ENCODE results near the gene AQP10.
"Not testable (repeated sequence)": the region's sequence is repeated elsewhere in the genome, so short reads cannot be mapped to it uniquely, and the experiment has no call there.

Gene AQP10

DNA sequence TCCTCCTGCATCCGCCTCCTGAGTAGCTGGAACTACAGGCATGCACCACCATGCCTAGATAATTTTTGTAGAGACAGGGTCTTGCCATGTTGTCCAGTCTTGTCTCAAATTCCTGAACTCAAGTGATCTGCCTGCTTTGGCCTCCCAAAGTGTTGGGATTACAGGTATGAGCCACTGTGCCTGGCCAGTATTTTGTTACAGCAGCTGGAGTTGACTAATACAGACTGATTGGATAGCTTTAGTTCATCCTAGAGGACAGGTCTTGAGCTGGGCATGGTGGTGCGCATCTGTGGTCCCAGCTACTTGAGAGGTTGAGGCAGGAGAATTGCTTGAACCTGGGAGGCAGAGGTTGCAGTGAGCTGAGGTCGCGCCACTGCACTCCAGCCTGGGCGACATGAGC is 40.0 kb downstream of the AQP10 start:
- H3K27ac Mint-ChIP-seq; H3K36me3 Mint-ChIP-seq (ENCODE audit: low read depth); H3K27me3 Mint-ChIP-seq; intact Hi-C loops (cut with micrococcal nuclease); H3K4me1 Mint-ChIP-seq (ENCODE audit: low read depth); H3K9me3 Mint-ChIP-seq; H3K4me3 Mint-ChIP-seq: not testable (repeated sequence)

DNA sequence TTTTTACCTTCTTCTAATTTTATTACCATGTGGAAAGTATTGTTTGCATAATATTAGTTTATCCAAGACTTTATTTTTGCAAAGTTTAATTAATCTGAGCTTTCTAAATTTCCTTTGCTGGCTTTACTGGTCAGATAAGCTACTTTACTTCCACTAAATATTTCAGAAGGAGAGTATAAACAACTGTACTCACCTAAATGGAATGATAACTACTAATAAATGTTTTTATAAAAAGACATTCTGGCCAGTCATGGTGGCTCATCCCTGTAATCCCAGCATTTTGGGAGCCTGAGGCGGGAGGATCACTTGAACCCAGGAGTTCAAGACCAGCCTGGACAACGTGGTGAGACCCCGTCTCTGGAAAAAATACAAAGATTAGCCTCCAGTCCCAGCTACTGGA is 40.5 kb downstream of the AQP10 start:
- Mint-ChIP-seq H3K4me1 (ENCODE audit: low read depth) (no peaks in the 10 kb centered on the region), H3K4me3 (no peak overlapping the region), H3K9me3 (no peaks in the 10 kb centered on the region), H3K27ac (no peak overlapping the region), H3K36me3 (ENCODE audit: low read depth) (no peaks in the 10 kb centered on the region), H3K27me3 (peaks cover 5% of the 10 kb centered on the region)
- intact Hi-C loops (cut with micrococcal nuclease), result no loop called here

GRCh38 chr1:154371436-154371835 is 50.5 kb downstream of the AQP10 start:
- intact Hi-C loops (cut with micrococcal nuclease), result no loop called here

DNA sequence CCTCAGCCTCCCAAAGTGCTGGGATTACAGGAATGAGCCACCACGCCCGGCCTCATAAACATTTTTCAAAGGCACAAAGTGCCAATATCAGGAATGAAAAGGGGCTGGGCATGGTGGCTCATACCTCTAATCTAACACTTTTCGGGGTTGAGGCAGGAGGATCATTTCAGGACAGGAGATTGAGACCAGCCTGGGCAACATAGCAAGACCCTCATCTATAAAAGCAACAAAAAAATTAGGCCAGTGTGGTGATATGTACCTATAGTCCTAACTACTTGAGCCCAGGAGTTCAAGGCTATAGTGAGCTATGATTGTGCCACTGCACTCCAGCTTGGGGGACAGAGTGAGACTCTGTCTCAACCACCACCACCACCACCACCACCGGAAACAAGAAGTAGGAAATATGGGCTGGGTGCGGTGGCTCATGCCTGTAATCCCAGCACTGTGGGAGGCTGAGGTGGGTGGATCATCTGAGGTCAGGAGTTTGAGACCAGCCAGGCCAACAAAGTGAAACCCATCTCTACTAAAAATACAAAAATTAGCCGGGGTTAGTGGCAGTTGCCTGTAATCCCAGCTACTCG is 53.0 kb downstream of the AQP10 start:
- intact Hi-C loops (cut with micrococcal nuclease); H3K9me3 Mint-ChIP-seq; H3K4me3 Mint-ChIP-seq; H3K27ac Mint-ChIP-seq; H3K36me3 Mint-ChIP-seq (ENCODE audit: low read depth); H3K27me3 Mint-ChIP-seq: not testable (repeated sequence)
- peaks cover 11% of the 10 kb centered on the region for H3K4me1 Mint-ChIP-seq (ENCODE audit: low read depth)

More at GRCh38 chr1:154371436-154371835, 50.5 kb downstream of the AQP10 start:
- Mint-ChIP-seq H3K9me3 (no peaks in the 10 kb centered on the region), H3K36me3 (ENCODE audit: low read depth) (no peaks in the 10 kb centered on the region), H3K27me3 (no peaks in the 10 kb centered on the region), H3K27ac (no peak overlapping the region), H3K4me1 (ENCODE audit: low read depth) (peaks cover 11% of the 10 kb centered on the region), H3K4me3 (no peak overlapping the region)

All from dendritic cell treated with granulocyte-macrophage colony-stimulating factor and Interleukin-4, amounts not matched to agents 40 ng/mL and 50 ng/mL, for 4 days (primary cell).